Right kidney (tissue), 1 donor: ENCODE measurements around the gene GSTM3.
"Not testable (repeated sequence)": the region's sequence is repeated elsewhere in the genome, so short reads cannot be mapped to it uniquely, and the experiment has no call there.

ENCODE experiments used
- DNase-seq: peaks from one replicate; pipeline ENCODE4 v3.0.0-alpha.2; 2016

The GSTM3 gene

DNA sequence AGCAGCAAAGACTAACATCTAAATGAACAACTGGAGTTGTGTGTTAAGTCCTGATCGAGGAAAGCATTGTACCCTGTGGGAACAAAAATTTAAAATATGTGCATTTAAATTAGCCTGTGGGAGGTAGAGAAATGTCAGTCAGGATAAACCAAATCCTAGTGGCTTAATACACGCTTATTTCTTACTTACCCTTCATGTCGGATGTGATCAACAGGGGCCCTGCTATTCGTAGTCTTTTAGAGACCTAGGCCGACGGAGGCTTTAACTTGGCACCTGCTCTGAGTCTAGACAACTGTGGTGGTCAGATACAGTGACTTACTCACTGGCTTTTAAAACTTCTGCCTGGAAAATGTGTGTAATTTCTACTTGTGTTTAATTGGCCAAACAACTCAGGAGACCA, 10.2 kb downstream of the GSTM3 start:
- DNase-seq, result no peak

DNA sequence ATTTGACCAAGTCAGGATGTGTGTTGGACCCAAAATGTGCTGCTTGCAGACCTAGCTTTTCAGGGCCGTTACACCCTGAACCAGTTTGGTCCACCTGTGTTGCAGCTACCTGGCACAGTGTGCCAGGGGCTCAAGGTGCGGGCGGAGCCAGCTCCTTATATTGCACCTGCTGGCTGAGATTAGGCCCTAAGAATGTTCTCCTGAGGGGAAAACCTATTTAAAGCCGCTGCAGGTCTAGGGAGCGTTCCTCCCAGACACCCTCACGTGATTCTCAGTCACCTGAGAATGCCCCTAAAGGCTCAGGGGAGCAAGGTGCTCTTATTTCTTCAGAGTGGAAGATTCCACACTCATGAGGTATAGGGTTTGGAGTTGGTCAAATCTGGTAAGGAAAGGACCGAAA, 12.0 kb downstream of the GSTM3 start:
- DNase-seq, result no peak

DNA sequence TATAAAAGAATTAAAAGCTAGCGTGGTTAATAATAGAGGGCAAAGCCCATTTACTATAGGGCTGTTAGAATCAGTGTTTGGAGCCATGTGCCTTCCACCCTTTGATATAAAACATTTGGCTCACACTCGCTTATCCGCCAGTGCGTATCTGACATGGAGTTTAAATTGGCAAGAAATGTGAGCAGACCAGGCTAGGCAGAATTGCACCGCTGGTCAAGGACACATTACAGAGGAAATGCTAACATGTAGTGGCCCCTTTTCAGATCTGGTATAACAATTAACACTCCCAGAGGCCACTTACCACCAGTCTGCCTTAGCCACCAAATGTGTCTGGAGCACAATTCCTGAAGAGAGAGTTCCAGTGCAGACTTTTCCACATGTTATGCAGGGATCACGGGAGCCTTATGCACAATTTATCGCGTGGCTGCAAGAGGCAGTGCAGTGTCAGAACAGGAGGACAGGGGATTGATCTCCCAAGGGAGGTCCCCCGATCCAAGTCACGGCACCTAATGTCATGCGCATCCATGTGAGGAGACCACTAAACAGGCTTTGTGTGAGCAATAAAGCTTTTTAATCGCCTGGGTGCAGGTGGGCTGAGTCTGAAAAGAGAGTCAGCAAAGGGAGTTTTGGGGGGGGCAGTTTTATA, 14.0 kb downstream of the GSTM3 start:
- DNase-seq, result no peak

DNA sequence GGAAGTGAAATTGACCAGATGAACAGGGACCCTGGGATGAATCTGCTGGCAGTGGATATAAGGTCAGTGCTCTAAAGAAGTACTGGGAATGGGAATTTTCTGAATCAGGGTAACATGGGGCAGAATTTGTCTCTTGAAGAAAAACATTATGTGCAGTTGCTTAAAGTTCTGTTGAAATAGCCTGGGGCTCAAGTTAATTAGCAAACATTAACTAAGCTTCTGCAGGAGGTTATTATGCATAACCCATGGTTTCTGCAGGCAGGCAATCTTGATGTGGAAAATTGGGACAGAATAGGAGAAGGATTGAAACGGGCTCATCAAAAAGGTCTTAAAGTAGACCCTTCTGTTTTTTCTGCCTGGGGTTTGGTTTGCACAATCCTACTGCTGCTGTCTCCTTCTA, 14.8 kb downstream of the GSTM3 start:
- DNase-seq, result no peak

DNA sequence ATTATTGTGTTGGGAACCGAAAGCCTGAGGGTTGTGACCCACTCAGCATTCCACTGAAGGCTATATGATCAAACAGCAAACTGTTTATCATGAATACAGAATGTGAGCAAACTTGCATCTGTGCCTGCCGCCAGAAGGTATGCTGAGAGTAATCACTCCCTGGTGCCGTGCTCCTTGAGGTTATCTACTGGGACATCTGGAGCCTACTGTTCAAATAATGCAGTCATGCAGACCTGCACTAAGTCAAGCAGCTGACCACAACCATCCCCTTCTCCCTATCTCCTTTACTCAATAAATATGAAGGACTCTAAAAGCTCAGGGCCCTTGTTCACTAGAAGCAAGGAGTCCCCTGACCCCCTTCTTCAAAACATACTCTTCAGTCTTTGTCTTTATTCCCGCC, 15.3 kb downstream of the GSTM3 start:
- no peak for DNase-seq

DNA sequence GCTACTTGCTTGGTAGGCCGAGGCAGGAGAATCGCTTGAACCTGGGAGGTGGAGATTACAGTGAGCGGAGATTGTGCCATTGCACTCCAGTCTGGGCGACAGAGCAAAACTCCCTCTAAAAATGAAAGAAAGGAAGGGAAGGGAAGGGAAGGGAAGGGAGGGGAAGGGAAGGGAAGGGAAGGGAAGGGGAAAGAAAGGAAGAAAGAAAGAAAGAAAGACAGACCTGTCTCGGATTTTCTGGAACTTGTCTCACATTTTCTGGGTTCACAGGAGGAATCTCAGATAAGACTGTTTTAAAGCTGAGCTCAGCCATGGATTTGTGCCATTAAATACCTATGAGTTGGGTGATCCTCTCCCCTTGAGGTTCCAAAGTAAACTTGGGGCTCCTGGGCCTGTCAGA, 15.9 kb downstream of the GSTM3 start:
- DNase-seq, result no peak

DNA sequence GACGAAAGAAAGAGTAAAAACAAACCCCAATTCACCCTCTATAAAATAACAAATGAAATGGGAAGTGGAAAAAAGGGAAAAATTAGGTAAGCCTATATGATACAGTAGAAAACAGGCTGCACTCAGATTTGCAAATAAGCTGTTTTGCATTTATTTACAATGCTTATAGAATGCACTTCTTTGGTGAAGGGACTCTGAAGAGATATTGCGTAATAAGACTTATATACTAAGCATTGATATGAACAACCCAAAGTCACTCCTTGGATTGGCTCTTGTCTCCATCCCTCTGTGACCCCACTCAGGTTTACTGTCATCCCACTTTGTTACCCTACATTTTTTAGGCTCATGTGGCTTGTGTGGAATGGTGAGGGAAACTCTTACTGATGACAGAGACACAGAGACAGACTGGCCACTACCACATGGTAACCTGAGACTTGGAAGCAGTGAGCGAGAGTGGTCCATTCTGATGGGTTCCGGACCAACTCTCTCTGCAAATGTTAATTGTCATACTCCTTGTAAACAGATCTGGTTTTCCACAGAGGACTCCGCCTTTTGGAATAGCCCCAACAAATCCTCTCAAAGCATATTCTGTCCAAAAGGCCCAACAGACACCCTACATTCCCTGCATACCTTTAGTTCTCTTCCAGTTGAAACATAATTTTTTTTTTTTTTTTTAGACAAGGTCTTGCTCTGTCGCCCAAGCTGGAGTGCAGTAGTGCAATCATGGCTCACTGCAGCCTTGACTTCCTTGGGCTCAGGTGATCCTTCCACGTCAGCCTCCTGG, 17.7 kb downstream of the GSTM3 start:
- DNase-seq, result no peak

DNA sequence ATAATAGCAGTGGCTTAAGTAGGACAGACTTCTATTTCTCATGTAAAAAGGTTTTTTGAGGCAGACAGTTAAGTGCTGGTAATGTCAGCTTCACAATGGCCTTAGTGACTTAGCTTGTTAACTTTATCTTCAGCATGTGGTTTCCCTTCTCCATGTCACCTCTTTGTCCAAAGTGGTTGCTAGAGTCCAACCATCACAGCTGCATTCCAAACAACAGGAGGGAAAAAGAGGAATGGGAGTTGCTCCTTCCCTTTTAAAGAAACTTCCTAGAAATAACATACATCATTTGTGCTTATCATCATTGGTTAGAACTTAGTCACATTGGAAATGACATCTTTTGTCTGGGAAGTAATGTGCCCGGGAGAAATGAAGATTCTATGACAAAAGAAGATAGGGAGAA, 18.9 kb downstream of the GSTM3 start:
- no peak for DNase-seq

DNA sequence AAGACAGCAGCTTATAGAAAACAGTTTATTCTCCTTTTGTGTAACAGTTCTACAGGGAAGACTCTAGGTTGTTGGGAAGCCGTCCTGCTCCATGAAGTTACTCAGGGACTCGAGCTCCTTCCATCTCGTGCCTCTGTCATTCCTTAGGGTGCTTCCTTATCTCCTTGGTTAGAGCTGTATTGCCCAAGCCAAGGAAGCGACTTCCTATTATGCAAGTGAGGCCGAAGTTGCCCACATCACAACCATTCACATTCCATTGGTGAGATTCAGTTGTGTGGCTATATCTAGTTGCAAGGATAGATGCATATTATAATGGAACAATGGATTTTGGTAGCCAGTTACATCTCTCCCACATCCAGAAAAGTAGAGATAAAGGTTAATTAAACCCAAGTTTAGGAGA, 19.8 kb downstream of the GSTM3 start:
- no peak for DNase-seq

DNA sequence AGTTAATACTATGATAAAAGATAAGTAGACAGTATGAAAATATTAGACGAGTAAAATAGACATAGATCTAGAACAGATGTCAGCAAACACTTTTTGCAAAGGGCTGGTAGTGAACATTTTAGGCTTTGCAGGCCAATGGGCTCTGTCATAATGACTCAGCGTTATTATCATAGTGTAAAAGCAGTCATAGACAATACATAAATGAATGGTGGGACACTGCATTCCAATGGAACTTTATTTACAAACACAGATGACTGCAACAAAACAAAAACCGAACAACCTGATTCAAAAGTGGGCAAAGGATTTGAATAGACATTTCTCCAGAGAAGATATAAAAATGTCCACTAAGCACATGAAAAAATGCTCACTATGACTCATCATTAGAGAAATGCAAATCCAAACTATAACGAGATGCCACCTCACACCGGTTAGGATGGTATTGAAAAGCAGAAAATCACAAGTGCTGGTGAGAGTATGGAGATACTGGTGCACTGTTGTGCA, 21.5 kb downstream of the GSTM3 start:
- DNase-seq, result no peak

DNA sequence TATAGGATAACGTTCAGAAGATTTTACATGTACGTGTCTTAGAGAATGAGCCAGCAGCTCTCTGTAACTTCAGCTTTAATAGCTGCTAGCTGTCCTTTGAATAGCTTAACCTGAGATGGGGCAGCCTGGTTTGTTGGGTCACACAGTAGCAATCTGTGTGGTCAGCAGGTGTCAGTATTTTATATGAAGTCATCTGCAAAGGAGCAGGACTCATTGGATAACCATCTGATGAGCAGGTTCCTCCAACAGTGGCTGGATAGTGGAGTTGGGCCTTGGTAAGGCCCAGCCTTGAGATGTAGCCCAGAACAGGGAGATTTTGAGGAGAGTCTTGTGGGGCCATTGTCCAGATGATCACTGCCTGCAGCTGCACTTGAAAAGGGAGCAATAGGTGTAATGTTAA, 22.3 kb downstream of the GSTM3 start:
- no peak for DNase-seq

DNA sequence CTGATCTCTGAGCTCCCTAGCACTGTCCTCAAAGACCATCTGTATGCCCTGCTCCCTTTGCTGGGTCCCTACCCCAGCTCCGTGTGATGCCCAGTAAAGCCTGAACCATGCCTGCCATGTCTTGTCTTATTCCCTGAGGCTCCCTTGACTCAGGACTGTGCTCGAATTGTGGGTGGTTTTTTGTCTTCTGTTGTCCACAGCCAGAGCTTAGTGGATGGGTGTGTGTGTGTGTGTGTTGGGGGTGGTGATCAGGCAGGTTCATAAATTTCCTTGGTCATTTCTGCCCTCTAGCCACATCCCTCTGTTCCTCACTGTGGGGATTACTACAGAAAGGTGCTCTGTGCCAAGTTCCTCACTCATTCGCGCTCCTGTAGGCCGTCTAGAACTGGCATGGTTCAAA, 23.1 kb downstream of the GSTM3 start:
- no peak for DNase-seq

DNA sequence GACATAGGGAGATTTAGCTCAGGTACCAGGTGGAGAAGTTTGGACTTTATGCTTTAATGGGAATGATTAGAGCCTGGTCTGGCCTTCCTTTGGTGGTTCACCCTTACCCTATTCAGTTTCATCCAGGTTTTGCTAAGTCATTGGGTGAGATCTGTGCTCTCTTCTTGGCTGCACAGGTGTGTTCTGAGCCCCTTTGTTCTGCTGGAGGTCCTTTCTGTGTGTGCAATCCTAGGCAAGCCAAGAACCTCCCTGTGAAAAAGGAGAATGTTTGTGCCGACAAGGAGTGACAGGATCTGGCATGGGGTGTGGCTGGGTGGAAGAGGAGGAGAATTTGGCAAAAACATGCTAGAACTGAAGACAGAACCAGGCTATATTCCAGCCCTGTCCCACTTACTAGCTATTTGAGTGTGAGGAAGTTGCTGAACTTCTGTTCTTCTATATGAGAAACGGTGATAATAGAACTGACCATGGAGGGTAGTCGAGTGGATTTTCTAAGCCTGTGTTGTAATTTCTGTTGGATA, 24.2 kb downstream of the GSTM3 start:
- no peak for DNase-seq

DNA sequence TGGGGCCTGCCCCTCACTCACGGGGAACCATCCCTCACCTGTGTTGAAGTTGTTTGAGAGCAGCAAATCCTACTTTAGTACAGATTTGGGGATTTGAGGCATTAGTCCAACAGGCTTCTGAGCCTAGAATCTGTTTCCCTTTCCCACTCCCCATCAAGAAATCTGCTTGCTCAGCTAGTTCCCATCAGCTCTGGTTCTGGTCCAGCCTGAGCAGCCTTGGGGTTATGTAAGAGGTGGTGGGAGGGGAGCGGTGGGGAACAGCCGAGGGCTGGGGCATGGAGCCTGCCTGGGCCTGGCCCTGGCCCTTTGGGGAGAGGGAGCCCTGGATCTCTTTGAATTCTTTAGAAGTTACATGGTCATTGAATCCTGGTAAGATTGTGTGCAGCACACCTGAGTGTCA, 24.7 kb downstream of the GSTM3 start:
- no peak for DNase-seq

DNA sequence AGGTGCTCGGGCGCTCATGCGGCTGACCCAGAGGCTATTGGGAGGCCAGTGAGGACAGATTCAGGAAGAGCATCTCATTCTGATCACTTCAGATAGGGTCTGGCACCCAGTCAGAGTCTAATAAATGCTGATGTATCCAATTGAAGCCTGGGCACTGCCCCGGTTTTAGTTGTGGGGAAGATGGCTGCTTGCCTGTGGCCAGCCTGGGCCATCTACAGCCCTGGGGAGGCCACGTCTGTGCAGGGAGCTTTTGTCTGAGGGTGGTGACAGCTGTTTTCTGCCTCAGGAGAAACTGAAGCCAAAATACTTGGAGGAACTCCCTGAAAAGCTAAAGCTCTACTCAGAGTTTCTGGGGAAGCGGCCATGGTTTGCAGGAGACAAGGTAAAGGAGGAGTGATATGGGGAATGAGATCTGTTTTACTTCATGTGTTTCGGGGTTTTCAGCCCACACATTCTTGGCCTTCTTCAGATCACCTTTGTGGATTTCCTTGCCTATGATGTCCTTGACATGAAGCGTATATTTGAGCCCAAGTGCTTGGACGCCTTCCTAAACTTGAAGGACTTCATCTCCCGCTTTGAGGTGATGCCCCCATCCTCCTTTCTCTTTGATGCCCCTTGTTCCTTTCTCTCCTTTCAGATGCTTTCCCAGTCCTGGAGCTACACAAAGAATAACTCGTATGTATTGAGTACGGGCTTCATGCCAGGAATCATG, 26.0 kb downstream of the GSTM3 start:
- no peak for DNase-seq

DNA sequence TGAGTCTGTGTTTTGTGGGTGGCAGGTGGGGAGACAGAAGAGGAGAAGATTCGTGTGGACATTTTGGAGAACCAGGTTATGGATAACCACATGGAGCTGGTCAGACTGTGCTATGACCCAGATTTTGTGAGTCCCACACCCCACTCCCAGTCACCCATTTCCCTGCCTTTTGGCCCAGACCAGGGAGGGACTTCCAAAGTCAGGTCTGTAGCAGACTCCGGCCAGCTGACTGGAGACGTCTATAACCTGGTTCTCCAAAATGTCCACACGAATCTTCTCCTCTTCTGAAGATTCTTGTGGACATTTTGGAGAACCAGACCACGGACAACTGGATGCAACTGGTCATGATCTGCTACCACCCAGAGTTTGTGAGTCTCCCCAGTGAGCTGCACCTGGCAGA, 27.2 kb downstream of the GSTM3 start:
- no peak for DNase-seq

DNA sequence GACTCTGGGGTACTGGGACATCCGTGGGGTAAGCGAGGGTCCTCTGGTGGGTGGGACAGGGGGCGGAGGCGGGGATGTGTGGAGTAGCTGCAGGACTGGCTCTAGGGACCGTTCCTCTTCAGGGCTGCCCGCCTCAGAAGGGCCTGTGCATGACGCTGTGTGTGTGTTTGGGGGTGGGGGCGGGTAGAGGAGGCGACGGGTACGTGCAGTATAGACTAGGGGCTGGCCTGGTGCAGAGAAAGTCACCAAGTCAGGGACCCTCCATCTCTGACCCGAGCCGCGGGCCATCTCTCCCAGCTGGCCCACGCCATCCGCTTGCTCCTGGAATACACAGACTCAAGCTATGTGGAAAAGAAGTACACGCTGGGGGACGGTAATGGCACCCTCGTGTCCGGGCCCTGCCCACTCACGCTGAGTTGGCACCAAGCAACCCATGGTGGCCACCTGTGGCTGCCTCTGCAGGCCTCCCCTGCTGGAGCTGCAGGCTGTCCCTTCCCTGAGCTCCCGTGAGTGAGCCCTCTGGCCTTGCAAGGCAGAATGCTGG, 28.4 kb downstream of the GSTM3 start:
- no peak for DNase-seq

DNA sequence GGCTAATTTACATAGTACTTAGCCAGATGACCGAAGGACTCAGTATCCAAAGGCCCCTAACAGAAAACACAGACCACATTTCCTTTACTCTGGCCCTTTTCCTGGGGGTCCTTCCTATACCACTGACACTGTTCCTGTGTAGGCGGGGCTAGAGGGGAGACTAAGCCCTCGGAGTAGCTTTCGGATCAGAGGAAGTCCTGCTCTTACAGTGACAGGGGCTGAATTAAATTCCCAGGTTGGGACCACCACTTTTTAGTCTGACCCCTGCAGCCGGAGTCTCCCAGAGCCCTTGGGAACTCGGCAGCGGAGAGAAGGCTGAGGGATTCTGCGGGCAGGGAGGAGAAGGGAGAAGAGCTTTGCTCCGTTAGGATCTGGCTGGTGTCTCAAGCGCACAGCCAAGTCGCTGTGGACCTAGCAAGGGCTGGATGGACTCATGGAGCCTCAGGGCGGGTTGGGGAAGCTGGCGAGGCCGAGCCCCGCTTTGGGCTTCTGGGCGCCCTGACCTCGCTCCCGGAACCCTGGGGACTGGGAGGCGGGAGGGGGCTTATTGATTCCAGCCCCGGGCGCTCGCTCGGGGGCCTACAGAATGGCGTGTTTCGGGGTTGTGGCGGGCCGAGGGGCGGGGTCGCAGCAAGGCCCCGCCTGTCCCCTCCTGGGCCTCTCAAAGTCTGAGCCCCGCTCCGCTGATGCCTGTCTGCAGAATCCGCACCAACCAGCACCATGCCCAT, 29.1 kb downstream of the GSTM3 start, which contains the start of gene GSTM5:
TSS of gene GSTM5 (plus strand) at position 659 of the 728 bp plus-strand sequence. CDS start at position 721, 62 bp downstream.
- peak; percentile 68 for DNase-seq

DNA sequence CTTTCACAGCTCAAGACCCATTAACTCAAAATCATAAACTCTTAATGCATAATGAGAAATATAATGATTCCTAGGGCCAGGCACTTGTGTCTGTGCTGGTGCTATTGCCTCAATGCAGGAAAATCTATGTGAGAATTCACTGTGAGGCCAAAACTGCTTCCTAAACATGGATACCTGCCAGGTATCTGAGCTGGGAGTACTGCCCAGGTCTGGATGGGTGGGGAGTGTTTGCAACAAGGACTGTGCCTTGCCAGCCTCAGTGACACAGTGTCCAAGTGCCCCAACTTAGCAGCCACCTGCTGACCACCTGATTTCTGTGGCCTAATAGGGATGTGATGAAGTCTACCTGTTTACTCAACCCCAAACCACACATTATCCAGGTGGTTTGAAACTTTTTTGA, 31.0 kb downstream of the GSTM3 start:
- DNase-seq, result not testable (repeated sequence)

DNA sequence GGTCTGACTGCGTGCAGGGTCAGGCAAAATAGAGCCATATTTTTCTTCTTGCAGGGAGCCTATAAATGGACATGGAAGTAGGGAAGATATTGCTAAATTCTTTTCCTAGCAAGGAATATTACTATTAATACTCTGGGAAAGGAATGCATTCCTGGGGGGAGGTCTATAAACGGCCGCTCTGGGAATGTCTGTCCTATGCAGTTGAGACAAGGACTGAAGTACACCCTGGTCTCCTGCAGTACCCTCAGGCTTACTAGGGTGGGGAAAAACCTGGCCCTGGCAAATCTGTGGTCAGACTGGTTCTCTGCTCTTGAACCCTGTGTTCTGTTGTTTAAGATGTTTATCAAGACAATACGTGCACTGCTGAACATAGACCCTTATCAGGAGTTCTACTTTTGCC, 31.9 kb downstream of the GSTM3 start:
- not testable (repeated sequence) for DNase-seq

DNA sequence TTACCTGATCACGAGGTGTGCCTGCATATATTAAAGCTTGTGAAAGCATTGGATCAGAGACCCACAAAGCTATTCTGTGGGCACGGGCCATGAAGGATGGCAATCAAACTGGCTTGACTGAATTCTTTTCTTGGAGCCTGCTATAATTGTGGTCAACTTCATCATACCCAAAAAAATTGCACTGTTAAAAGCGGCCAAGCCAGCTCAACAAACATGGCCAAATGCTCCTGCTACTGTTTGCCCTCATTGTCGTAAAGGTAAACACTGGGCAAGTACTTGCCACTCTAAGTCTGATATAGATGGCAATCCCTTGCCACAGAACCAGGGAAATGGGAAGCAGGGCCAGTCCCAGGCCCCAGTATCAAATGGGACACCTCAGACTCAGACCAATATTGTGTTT, 35.4 kb downstream of the GSTM3 start:
- no peak for DNase-seq

DNA sequence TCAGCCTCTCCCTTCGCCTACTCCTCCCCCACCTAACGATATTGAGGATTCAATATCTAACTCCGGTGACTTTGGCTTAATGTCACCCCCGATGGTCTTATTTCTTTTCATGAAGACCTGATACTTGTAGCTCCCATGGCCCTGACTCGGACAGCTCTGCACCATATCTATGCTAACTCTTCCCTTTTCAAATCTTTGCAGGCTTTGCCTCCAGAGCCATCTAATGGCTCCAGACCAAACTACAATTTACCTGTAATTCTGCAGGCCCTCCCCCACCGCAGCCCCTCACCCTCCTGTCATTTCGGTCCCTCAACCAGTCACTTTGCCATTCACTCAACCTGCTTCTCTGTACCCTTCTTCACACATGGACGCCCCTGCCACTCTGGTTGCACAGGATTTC, 36.7 kb downstream of the GSTM3 start:
- DNase-seq, result no peak
